Sigmoid colon (tissue), 7 donors: ENCODE results near the gene CRYGA. TPM values are rescaled to one million over a fixed set of nuclear protein-coding genes. Genes with fewer than 3 reads are reported as not detected.

ENCODE experiments used
- DNase-seq: peaks from one replicate; pipeline ENCODE4 v3.0.0-alpha.2; 2019
- H3K27ac ChIP-seq, 4 donors: fragments of 200-600 bp; sonication (generic); one replicate each; pipeline ENCODE4 v1.5.1; 2016 to 2019; ENCODE audit warnings: mild to moderate bottlenecking in 1 of 4
- H3K27me3 ChIP-seq, 3 donors: fragments of 200-600 bp; sonication (generic); one replicate each; pipeline ENCODE4 v1.5.1; 2019; ENCODE audit warnings: mild to moderate bottlenecking in 1 of 3
- H3K36me3 ChIP-seq, 4 donors: fragments of 200-600 bp; sonication (generic); one replicate each; pipeline ENCODE4 v1.5.1; 2016 to 2019
- H3K4me1 ChIP-seq, 4 donors: fragments of 200-600 bp; sonication (generic); one replicate each; pipeline ENCODE4 v1.5.1; 2017 to 2019
- H3K4me3 ChIP-seq, 4 donors: fragments of 200-600 bp; sonication (generic); one replicate each; pipeline ENCODE4 v1.5.1; 2017 to 2019; ENCODE audit warnings: mild to moderate bottlenecking in 2 of 4, moderate library complexity in 1 of 4
- H3K9me3 ChIP-seq, 4 donors: fragments of 200-600 bp in 3 of 4; sonication (generic) in 3 of 4; one replicate each; pipeline versions ENCODE4 v1.5.1 to v1.6.1; 2013 to 2019
- EP300 ChIP-seq, 4 donors: sonication (generic); formaldehyde crosslinking; IDR thresholded peaks; one replicate each; pipeline ENCODE4 v1.6.1; 2017; ENCODE audit warnings: antibody characterized with exemption in 4 of 4
- POLR2A ChIP-seq, 2 donors: fragments of 450-650 bp; IDR thresholded peaks; one replicate each; pipeline ENCODE4 v1.6.1; 2016; ENCODE audit warnings: antibody characterized with exemption in 2 of 2, mild to moderate bottlenecking in 2 of 2, moderate library complexity in 2 of 2
- POLR2AphosphoS5 ChIP-seq, 4 donors: sonication (generic); formaldehyde crosslinking; IDR thresholded peaks; one replicate each; pipeline ENCODE4 v1.6.1; 2017; ENCODE audit warnings: antibody characterized with exemption in 4 of 4
- WGBS, 2 donors: extraction: QIAGEN DNeasy Blood & Tissue Kit; methylation state at CpG; one replicate each; pipeline ENCODE4 v1.1.7; 2013; 5-methylcytosine and 5-hydroxymethylcytosine counted together
- intact Hi-C: fragments of 100-400 bp; cut with DNase I; formaldehyde crosslinking; loops from one replicate; pipeline ENCODE4 v1.15.1; 2023
- polyA plus RNA-seq, 3 donors: library from polyadenylated mRNA; stranded (reverse); fragments of 200-250 nt; gene quantifications; one replicate each; pipeline ENCODE4 v1.2.3, GENCODE V29; 2013
- total RNA-seq, 4 donors: library from RNA; depleted of rRNA; stranded (reverse); fragments of >200 nt; gene quantifications; one replicate each; pipeline ENCODE4 v1.1.0, GENCODE V29; 2016
- TF ChIP-seq, protein P1 (sequence below), 4 experiments: fragments of 450-650 bp in 3 of 4; fragments of 200-600 bp in 1 of 4; IDR thresholded peaks; one replicate each; pipeline ENCODE4 v1.5.1; 2016 to 2019; ENCODE audit warnings: antibody characterized with exemption in 4 of 4, mild to moderate bottlenecking in 3 of 4, moderate library complexity in 2 of 4
- donor health status: healthy with polysubstance abuse.
- donor health status: Bipolar disorder and iron deficiency.
- donor health status: healthy.

The CRYGA gene
- total and polyA plus RNA-seq, 7 donors, result not detected

DNA sequence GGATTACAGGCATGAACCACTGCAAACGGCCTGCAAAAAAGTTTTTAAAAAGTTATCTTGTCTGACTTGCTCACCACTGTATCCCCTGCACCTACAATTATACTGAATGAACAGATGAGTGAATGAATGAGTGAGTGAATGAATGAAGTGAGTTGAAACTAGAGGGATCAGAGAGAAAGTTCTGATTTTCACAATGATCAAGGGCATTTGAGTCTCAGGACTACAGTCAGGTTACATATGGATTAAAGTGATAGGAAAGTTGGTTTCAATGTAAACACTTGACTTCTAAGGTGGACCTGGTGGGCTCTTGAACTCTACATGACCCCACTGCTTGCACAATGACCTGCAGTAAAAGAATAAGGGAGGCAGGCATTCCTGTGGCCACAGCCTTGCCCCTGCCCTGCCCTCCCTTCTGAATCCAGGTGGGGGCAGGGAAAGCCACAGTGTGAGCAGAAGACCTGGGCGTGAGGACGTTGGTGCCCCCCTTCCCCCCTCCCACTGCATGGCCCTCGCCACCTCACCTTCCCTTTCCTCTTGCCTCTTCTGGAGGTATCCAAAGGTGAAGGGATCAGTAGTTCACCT lies 15.7 kb upstream of the CRYGA start:
- DNase-seq, result no peak
- TF ChIP-seq, protein P1, sequence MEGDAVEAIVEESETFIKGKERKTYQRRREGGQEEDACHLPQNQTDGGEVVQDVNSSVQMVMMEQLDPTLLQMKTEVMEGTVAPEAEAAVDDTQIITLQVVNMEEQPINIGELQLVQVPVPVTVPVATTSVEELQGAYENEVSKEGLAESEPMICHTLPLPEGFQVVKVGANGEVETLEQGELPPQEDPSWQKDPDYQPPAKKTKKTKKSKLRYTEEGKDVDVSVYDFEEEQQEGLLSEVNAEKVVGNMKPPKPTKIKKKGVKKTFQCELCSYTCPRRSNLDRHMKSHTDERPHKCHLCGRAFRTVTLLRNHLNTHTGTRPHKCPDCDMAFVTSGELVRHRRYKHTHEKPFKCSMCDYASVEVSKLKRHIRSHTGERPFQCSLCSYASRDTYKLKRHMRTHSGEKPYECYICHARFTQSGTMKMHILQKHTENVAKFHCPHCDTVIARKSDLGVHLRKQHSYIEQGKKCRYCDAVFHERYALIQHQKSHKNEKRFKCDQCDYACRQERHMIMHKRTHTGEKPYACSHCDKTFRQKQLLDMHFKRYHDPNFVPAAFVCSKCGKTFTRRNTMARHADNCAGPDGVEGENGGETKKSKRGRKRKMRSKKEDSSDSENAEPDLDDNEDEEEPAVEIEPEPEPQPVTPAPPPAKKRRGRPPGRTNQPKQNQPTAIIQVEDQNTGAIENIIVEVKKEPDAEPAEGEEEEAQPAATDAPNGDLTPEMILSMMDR (IDR thresholded peaks at IDR 0.05), result no peak
- TF ChIP-seq POLR2AphosphoS5 (IDR thresholded peaks at IDR 0.05), result no peak
- TF ChIP-seq EP300 (IDR thresholded peaks at IDR 0.05), result no peak
- no peak for TF ChIP-seq POLR2A (IDR thresholded peaks at IDR 0.05)
- no peaks in the 10 kb centered on the region for H3K9me3 ChIP-seq
- H3K4me3 ChIP-seq, result no peak overlapping the region
- no peak overlapping the region for H3K27ac ChIP-seq
- WGBS, 2 donors, result 38 to 65% methylated on average over 4 of the region's 4 CpGs
- no peaks in the 10 kb centered on the region for H3K27me3 ChIP-seq
- intact Hi-C loops, result no loop called here
- no peaks in the 10 kb centered on the region for H3K36me3 ChIP-seq
- peaks cover 0 to 7% (median 0%) of the 10 kb centered on the region in 4 donors for H3K4me1 ChIP-seq

DNA sequence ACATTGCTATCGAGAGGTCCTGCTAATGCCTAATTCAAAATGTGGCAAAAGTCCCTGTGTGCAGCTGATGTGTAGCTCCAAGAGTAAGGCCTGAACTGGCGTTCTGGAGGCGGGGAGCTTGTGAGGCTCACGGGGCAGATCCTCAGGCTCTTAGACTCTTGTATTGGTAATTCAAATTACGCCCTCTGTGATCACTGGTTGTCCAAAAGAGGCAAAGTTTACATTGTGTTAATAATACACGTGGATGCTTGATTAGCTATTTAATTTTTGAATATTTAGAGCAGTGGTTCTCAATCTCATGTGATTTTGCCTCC lies 12.4 kb upstream of the CRYGA start:
- no peak overlapping the region for H3K4me3 ChIP-seq
- intact Hi-C loops, result loop anchor here (2.0 kb wide), 1 partner anchor 79 kb away; the partner anchor contains the start of gene IDH1

DNA sequence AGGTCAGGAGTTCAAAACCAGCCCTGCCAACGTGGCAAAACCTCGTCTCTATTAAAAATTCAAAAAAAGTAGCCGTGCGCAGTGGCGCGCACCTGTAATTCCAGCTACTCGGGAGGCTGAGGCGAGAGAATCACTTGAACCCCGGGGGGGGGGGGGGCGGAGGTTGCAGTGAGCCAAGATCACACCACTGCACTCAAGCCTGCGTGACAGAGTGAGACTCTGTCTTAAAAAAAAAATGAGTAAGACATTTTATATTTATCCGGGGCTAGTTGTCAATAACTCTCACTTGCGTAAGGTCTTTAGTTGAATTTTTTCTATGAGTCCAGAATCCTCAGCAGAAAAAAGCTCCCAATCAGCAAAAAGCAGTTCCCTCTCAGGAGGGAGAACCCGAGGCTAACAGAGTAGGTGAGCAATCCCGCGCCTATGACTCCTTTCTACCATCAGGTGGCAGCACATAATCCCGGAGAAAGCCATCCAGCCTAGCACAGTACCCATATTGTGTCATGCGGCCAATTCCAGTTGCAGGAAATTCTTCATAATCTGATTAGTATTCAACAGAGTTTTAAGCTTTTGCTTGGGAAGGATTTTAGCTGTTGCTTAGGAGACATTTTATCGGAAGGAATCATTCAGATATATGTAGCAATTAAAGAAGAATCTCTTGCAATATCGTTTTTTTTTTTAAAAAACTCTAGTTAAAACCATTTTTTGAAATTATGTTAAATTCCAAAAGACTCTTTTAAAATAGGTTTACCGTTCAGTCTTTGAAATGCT lies 11.9 kb upstream of the CRYGA start:
- TF ChIP-seq, protein P1 (IDR thresholded peaks at IDR 0.05), result peak in 3 of 4 experiments; percentile 67 to 81 (median 70)
- TF ChIP-seq EP300 (IDR thresholded peaks at IDR 0.05) (no peak), POLR2AphosphoS5 (IDR thresholded peaks at IDR 0.05) (no peak), POLR2A (IDR thresholded peaks at IDR 0.05) (no peak)
- H3K36me3 ChIP-seq, result no peaks in the 10 kb centered on the region
- H3K4me3 ChIP-seq, result no peak overlapping the region
- intact Hi-C loops, result loop anchor here (2.0 kb wide), 1 partner anchor 80 kb away; the partner anchor contains the start of gene IDH1
- no peak overlapping the region for H3K27ac ChIP-seq
- peak; percentile 84 for DNase-seq
- peaks cover 0 to 7% (median 0%) of the 10 kb centered on the region in 4 donors for H3K4me1 ChIP-seq
- no peaks in the 10 kb centered on the region for H3K9me3 ChIP-seq
- WGBS, 2 donors, result 35 to 51% methylated on average over 21 of the region's 21 CpGs
- H3K27me3 ChIP-seq, result no peaks in the 10 kb centered on the region

More for the DNA sequence above, 12.4 kb upstream of the CRYGA start:
- Histone ChIP-seq H3K9me3 (no peaks in the 10 kb centered on the region), H3K27ac (no peak overlapping the region), H3K4me1 (peaks cover 0 to 7% (median 0%) of the 10 kb centered on the region in 4 donors), H3K36me3 (no peaks in the 10 kb centered on the region), H3K27me3 (no peaks in the 10 kb centered on the region)
- TF ChIP-seq POLR2A (IDR thresholded peaks at IDR 0.05), result no peak
- TF ChIP-seq, protein P1 (IDR thresholded peaks at IDR 0.05), result no peak
- TF ChIP-seq POLR2AphosphoS5 (IDR thresholded peaks at IDR 0.05), result no peak
- TF ChIP-seq EP300 (IDR thresholded peaks at IDR 0.05), result no peak
- DNase-seq, result no peak
- 80 to 85% methylated on average over 6 of the region's 6 CpGs for WGBS, 2 donors

DNA sequence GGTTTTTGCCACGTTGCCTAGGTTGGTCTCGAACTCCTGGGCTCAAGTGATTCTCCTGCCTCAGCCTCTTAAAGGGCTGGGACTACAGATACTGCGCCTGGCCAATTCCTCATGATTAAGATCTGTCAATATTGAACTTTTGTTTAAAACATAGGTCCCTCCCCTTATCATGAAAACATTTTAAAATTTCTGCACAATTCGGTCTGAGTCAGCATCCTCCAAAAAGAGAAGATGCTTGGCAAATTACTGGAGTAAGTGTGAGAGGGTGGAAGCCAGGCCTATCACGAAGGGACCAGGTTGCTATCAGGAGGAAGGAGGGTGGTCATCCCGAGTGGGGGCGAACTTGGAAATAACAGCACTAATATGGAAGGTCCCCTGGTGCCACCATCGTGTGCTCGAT lies 10.8 kb upstream of the CRYGA start:
- intact Hi-C loops, result loop anchor here (2.0 kb wide), 1 partner anchor 81 kb away; the partner anchor contains the start of gene IDH1
- 82 to 89% methylated on average over 9 of the region's 9 CpGs for WGBS, 2 donors

More for the DNA sequence above, 10.8 kb upstream of the CRYGA start:
- peaks cover 0 to 7% (median 0%) of the 10 kb centered on the region in 4 donors for H3K4me1 ChIP-seq
- DNase-seq, result no peak
- H3K4me3 ChIP-seq, result no peak overlapping the region
- no peaks in the 10 kb centered on the region for H3K36me3 ChIP-seq
- H3K9me3 ChIP-seq, result no peaks in the 10 kb centered on the region
- H3K27ac ChIP-seq, result no peak overlapping the region
- TF ChIP-seq EP300 (IDR thresholded peaks at IDR 0.05) (no peak), POLR2AphosphoS5 (IDR thresholded peaks at IDR 0.05) (no peak), POLR2A (IDR thresholded peaks at IDR 0.05) (no peak)
- TF ChIP-seq, protein P1 (IDR thresholded peaks at IDR 0.05), result no peak
- H3K27me3 ChIP-seq, result no peaks in the 10 kb centered on the region
